Measurements from ENCODE around the gene GRWD1. TPM values are rescaled to one million over a fixed set of nuclear protein-coding genes. Genes with fewer than 3 reads are reported as not detected.

The GRWD1 gene
- total RNA-seq, 1 experiment from 2014 or later, result 64.8 TPM

DNA sequence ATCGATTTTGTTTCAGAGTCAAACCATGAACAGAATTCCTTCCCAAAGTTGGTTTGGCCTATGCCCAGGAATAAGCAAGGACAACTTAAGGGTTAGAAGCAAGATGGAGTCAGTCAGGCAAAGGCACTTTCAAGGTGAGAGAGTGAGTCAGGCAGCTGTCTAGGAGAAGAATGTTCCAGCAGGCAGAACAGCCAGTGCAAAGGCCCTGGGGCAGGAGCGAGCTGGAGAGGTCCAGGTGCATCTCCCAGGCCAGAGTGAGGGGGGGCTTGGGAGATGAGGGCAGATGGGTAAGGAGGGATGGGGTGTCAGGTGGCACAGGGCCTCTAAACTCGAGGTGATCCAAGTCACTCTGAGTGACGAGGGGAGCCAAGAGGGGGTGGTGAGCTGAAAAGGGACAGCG lies 9.2 kb upstream of the GRWD1 start:
- Histone ChIP-seq H4K20me1 (ENCODE audit: insufficient read depth) (no peaks in the 10 kb centered on the region), H2AFZ (ENCODE audit: low read depth, low read length, poor library complexity, severe bottlenecking) (no peak overlapping the region), H3K27me3 (ENCODE audit: insufficient read depth, low read length) (no peaks in the 10 kb centered on the region), H3K4me2 (ENCODE audit: low read length) (no peak overlapping the region), H3K9me2 (ENCODE audit: insufficient read depth) (no peaks in the 10 kb centered on the region), H3K27ac (ENCODE audit: low read depth, low read length) (no peak overlapping the region), H3K36me3 (ENCODE audit: control insufficient read depth in 1 of 2, insufficient read depth in 2 of 2, low read length in 2 of 2) (peaks cover 3 to 8% of the 10 kb centered on the region in 2 experiments; a peak in 1 of 4 replicates), H3K4me3 (replicated peaks in 1 of 2; ENCODE audit: low read depth in 1 of 2, low read length in 2 of 2) (no peak overlapping the region), H3K79me2 (ENCODE audit: insufficient read depth, low read length) (no peaks in the 10 kb centered on the region), H3K9ac (ENCODE audit: low read length) (no peak overlapping the region), H3K9me3 (ENCODE audit: control insufficient read depth in 1 of 2, insufficient read depth in 1 of 2, low read depth in 1 of 2, low read length in 2 of 2) (no peaks in the 10 kb centered on the region), H3K4me1 (ENCODE audit: control insufficient read depth in 1 of 2, insufficient read depth in 2 of 2, low read length in 2 of 2) (no peaks in the 10 kb centered on the region)
- POLR2A ChIA-PET, result interaction anchor here (0.6 kb wide), 1 partner anchor 17 kb away, joined by 4 read pairs; no protein-coding TSS in a partner anchor
- TF ChIP-seq FOSL1 (IDR thresholded peaks at IDR 0.05; ENCODE audit: low read depth), result no peak
- no peak for TF ChIP-seq EGR1 (IDR thresholded peaks at IDR 0.05; ENCODE audit: low read depth)
- TF ChIP-seq ZNF274 (IDR thresholded peaks at IDR 0.05; ENCODE audit: low read depth, low read length), result no peak
- TF ChIP-seq SRF (IDR thresholded peaks at IDR 0.05; ENCODE audit: low read depth), result no peak
- no peak for TF ChIP-seq RAD21 (IDR thresholded peaks at IDR 0.05; ENCODE audit: low read depth)
- TF ChIP-seq, protein P1, sequence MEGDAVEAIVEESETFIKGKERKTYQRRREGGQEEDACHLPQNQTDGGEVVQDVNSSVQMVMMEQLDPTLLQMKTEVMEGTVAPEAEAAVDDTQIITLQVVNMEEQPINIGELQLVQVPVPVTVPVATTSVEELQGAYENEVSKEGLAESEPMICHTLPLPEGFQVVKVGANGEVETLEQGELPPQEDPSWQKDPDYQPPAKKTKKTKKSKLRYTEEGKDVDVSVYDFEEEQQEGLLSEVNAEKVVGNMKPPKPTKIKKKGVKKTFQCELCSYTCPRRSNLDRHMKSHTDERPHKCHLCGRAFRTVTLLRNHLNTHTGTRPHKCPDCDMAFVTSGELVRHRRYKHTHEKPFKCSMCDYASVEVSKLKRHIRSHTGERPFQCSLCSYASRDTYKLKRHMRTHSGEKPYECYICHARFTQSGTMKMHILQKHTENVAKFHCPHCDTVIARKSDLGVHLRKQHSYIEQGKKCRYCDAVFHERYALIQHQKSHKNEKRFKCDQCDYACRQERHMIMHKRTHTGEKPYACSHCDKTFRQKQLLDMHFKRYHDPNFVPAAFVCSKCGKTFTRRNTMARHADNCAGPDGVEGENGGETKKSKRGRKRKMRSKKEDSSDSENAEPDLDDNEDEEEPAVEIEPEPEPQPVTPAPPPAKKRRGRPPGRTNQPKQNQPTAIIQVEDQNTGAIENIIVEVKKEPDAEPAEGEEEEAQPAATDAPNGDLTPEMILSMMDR (IDR thresholded peaks at IDR 0.05 in 2 of 3, conservative IDR thresholded peaks at IDR 0.05 in 1 of 3; ENCODE audit: borderline replicate concordance in 1 of 3, insufficient read depth in 1 of 3, low read depth in 2 of 3, low read length in 2 of 3), result no peak
- no peak for TF ChIP-seq POLR2A (IDR thresholded peaks at IDR 0.05; ENCODE audit: borderline replicate concordance, extremely low read depth, insufficient read depth, insufficient read length)
- RAD21 ChIA-PET (ENCODE audit: low non-redundant PET in 1 of 2, low total read pairs in 2 of 2, uncharacterized antibody in 2 of 2, unreplicated experiment in 2 of 2), result no interaction called here
- CTCF ChIA-PET, result interaction anchor here (1.3 kb wide), 1 partner anchor 9 kb away, joined by 4 read pairs; no protein-coding TSS in a partner anchor
- ATAC-seq (no peak), DNase-seq (ENCODE audit: low read depth, low spot score) (no peak)
- intact Hi-C loops (cut with micrococcal nuclease), result no loop called here
- BruUV-seq (replicated peaks), result no TSS peak

DNA sequence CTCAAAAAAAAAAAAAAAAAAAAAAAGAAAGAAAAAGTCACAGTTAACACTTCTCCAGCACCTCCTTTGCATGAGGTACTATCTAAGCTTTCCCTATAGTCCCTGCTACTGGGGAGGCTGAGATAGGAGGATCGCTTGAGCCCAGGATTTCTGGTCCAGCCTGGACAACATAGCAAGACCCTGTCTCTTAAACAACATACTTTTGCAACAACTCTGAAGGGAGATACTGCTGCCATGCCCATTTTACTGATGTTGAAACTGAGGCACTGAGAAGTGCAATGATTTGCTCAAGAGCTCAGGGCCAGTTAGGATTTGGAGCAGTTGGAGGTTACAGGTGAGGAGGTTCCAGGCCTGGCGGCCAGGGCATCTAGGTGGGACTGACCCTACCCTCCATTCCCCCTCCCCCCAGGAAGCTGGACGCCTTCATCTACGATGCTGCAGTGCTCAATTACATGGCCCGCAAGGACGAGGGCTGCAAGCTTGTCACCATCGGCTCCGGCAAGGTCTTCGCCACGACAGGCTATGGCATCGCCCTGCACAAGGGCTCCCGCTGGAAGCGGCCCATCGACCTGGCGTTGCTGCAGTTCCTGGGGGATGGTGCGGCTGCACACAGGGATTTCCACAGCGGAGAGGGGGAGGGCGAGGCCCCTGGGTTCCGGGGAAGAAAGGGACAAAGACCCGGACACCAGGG lies 4.3 kb upstream of the GRWD1 start:
- BruUV-seq (replicated peaks), result no TSS peak
- Histone ChIP-seq H3K79me2 (ENCODE audit: insufficient read depth, low read length) (peaks cover 7% of the 10 kb centered on the region), H3K4me2 (ENCODE audit: low read length) (no peak overlapping the region), H3K9me2 (ENCODE audit: insufficient read depth) (no peaks in the 10 kb centered on the region), H3K4me1 (ENCODE audit: control insufficient read depth in 1 of 2, insufficient read depth in 2 of 2, low read length in 2 of 2) (peaks cover 8 to 16% of the 10 kb centered on the region in 2 experiments), H3K27me3 (ENCODE audit: insufficient read depth, low read length) (no peaks in the 10 kb centered on the region), H2AFZ (ENCODE audit: low read depth, low read length, poor library complexity, severe bottlenecking) (no peak overlapping the region), H3K27ac (ENCODE audit: low read depth, low read length) (no peak overlapping the region), H3K9me3 (ENCODE audit: control insufficient read depth in 1 of 2, insufficient read depth in 1 of 2, low read depth in 1 of 2, low read length in 2 of 2) (no peaks in the 10 kb centered on the region), H3K9ac (ENCODE audit: low read length) (no peak overlapping the region), H3K4me3 (replicated peaks in 1 of 2; ENCODE audit: low read depth in 1 of 2, low read length in 2 of 2) (no peak overlapping the region), H4K20me1 (ENCODE audit: insufficient read depth) (no peaks in the 10 kb centered on the region), H3K36me3 (ENCODE audit: control insufficient read depth in 1 of 2, insufficient read depth in 2 of 2, low read length in 2 of 2) (peaks cover 0 to 8% of the 10 kb centered on the region in 2 experiments; a peak in 2 of 4 replicates)
- POLR2A ChIA-PET, result no interaction called here
- intact Hi-C loops (cut with micrococcal nuclease), result no loop called here
- DNase-seq (ENCODE audit: low read depth, low spot score) (no peak), ATAC-seq (no peak)
- RAD21 ChIA-PET (ENCODE audit: low non-redundant PET in 1 of 2, low total read pairs in 2 of 2, uncharacterized antibody in 2 of 2, unreplicated experiment in 2 of 2), result no interaction called here
- CTCF ChIA-PET, result no interaction called here
- no peak for TF ChIP-seq POLR2A (IDR thresholded peaks at IDR 0.05; ENCODE audit: borderline replicate concordance, extremely low read depth, insufficient read depth, insufficient read length)
- no peak for TF ChIP-seq SP1 (IDR thresholded peaks at IDR 0.05; ENCODE audit: low read depth)
- no peak for TF ChIP-seq EGR1 (IDR thresholded peaks at IDR 0.05; ENCODE audit: low read depth)
